ENCODE measurements around the gene DENND6B.

The DENND6B gene

DNA sequence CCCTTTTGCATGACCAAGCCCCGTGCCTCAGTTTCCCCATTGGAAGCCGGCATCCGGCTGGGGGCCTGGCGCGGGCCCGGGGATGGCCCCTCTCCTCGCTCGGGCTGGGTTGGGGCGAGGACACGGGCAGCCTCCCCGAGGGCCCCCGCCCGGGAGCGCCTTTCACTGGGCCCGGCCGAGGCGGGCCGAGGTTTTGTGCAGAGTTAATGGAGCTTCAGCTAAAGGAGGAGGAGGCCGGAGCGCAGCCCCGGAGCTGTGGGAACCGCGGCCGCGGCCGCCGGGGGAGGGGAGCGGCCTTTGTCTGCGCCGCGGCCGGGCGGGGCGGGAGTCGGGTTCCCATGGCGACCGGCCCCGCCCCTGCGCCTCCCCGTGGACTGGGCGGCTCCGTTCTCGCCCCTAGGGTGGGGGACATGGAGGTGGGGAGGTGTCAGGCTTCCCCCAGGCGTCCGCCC is 55.3 kb downstream of the DENND6B start:
- DNase-seq (ENCODE audit: low spot score), result peak; percentile 88

- peak; percentile 90 for DNase-seq (ENCODE audit: low spot score)
These were observed 56.0 kb downstream of the DENND6B start for GRCh38 chr22:50270666-50271394.

- peak; percentile 72 for DNase-seq (ENCODE audit: low spot score)
These were observed 56.7 kb downstream of the DENND6B start, which contains the start of gene MAPK11 for GRCh38 chr22:50269970-50270665. MAPK11 (minus strand) TSS chr22:50270380; CDS start chr22:50270292, 88 bp downstream.

DNA sequence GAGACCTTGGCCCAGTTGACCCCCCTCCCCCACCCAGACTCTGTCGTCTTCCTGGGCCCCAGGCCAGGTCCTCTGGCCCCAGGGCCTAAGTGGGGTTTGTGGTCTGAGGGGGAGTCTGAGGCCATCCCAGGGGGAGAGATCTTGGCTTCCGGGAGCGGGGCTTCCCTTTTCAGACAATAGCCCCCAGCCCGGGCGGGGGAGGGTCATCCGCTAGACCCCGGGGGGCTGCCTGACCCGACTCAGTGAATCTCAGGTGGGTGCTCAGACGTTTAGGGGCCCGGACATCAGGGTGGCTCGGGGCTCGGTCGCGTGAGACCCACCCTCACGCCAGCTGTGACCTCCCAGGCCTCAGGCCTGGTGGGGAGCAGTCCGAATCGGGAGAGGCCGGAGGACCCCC is 57.2 kb downstream of the DENND6B start:
- DNase-seq (ENCODE audit: low spot score), result no peak

GRCh38 chr22:50268655-50269113 is 58.1 kb downstream of the DENND6B start:
- DNase-seq (ENCODE audit: low spot score), result no peak

DNA sequence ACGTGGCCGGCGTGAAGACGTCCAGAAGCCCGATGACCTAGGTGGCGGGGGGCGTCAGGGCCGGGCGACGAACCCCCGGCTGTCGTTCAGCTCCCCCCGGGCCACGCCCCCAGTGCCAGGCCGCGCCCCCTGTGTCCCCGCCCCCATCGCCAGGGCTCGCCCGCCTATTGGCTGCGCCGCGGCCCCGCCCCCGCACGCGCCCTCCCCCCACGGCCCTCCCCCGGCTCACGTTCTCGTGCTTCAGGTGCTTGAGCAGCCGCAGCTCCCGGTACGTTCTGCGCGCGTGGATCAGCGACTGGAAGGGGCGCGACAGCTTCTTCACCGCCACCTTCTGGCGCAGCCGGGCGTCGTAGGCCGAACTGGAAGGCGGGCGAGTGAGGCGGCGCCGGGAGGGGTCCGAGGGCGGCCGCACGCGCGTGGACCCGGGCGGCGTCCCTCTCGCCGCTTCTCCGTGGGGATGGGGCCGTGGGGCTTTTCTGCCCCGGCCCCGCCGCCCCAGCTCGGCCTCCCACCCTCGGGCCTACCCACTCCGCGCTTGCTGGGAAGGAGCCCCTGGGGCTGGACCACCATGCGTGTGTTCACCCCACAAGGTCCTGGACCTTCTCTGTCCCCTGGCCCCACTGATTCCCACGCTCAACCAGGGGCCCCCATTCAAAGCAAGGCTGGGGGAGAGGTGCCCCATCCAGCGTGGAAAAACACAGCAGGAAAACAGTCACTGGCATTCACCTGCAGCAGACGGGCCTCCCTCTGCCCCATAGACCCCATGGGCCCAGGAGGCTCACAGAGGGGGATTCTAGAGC is 59.0 kb downstream of the DENND6B start:
- no peak for DNase-seq (ENCODE audit: low spot score)

DNA sequence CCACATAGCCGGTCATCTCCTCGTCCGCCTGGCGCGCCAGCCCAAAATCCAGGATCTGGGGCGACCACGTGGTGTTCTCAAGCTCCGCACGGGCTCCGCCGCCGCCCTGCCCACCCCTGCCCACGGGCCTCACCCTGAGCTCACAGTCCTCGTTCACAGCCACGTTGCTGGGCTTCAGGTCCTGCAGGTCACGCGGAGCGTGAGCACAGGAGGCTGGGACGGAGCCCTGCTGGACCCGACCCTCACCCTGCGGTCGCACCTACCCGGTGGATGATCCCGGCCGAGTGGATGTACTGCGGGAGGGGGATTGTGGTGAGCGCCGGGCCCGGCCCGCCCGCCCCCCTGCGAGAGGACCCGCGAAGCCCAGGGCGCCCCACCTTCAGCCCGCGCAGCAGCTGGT is 59.8 kb downstream of the DENND6B start:
- no peak for DNase-seq (ENCODE audit: low spot score)

GRCh38 chr22:50264946-50265669 is 61.7 kb downstream of the DENND6B start:
- DNase-seq (ENCODE audit: low spot score), result no peak

DNA sequence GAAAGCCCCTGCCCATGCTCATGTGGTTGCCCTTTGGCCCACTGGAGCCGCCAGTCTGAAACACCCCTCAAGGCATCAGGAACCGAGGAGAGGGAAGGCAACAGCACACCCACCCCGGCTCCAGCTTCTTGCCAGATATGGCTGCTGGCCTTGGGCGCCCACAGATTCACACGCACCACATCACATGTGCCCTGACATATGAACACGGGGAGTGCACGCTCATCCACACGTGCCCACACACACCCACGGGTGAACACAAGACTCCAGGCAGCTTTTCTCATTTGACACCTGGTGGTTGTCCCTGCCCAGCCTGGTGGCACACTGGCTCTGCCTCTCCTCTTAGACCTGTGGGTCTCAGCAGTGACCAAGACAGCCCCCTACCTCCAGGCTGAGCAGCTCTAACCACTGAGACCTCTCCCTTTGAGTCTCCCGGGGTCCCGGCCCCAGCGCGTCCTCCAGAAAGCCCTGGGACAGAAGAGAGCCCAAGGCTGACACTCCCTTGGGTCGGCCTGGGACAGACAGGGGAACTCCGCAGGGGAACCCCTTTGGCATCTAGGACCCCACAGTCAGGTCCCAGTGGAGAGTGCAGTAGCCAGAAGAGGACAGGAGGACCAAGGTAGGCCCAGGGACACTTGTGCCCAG is 62.6 kb downstream of the DENND6B start:
- DNase-seq (ENCODE audit: low spot score), result no peak

DNA sequence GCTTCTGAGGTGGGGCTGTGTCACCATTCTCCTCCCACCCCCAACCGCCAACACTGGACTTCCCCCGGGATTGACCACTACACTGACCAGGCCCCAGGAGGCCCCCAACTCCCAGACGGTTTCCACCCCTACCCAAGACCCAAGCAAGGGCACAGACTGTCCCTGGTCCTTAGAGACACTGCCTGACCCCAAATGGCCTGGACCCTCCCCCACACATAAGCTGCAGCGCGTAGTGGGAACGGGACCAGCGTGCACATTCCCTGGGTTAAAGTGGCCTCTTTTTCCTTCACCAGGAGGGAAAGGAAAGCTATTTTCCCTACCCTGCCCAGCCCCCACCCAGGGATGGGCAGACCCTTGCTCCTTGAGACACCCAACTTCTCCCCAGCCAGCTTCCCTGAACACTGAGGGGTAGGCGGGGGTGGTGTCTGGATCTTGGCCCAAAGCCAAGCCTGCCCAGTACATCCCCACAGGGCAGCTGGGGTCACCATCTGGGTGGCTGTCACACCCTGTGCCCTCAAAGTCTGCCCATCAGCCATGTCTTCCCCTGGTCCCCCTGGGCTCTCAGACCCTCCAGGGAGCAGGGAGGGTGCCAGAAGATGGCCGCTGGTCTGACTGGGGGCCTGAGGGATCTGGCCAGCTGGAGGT is 63.7 kb downstream of the DENND6B start:
- DNase-seq (ENCODE audit: low spot score), result no peak

DNA sequence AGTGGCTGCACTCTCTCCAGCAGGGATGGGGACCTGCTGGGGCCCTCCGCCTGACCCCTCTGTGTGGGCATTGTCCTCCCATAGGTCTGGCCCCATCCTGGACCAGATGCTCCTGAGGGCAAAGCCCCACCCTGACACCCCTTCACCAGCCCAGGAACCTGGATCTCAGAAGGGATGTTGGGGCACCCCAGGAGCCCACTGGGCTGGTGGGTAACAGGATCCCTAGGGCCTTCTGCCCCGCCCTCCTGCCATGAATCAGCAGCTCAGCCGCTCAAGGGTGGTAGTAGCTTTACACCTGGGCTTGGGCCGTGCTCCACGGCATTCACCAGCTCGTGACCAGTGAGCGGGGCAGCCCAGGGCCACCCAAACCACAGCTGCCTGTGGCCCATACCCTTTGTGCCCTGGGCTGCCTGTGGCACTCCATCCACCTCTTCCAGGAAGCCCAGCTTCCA is 64.3 kb downstream of the DENND6B start:
- no peak for DNase-seq (ENCODE audit: low spot score)

DNA sequence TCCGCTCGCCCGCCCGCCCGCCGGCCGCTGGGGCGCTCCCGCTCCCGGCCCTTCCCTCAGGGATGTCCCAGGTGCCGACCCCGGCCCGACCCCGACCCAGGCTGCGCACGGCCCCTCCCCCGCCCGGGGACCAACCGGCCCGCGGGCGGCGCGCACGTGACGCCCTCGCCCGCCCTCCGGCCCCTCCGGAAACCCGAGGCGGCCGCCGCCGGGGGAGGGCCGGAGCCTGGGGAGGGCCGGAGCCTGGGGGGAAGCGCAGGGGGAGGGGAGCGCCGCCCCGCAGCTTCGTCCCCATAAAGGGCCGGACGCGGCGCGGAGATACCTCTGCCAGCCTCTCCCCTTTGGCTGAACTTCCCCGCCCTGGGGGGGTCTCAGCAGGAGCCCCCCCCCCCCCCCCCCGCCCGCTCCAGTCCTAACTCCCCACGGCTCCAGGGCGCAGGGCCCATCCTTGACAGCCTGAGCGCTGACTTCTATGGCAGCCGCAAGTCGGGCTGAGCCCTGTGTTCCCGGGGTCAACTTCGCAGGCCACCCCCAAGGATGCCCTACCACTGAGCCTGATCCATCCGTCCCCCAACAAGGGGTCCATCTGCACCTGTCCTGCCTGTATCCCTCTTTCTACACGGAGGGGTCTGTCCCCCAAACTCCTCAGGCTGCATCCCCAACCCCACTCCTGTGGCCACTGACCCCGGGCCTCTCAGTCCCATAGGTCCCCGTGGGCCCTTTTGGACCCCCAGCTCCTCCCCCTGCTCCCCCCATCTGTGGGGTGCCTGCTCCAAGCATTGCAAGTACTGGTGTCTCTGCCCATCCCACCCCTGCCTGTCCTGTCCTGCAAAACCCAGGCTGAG is 65.0 kb downstream of the DENND6B start, which contains the start of gene MAPK12:
Gene MAPK12 (minus strand): TSS at position 69 of the 845 bp plus-strand sequence. CDS start 174 bp downstream, outside the sequence.
- no peak for DNase-seq (ENCODE audit: low spot score)

DNA sequence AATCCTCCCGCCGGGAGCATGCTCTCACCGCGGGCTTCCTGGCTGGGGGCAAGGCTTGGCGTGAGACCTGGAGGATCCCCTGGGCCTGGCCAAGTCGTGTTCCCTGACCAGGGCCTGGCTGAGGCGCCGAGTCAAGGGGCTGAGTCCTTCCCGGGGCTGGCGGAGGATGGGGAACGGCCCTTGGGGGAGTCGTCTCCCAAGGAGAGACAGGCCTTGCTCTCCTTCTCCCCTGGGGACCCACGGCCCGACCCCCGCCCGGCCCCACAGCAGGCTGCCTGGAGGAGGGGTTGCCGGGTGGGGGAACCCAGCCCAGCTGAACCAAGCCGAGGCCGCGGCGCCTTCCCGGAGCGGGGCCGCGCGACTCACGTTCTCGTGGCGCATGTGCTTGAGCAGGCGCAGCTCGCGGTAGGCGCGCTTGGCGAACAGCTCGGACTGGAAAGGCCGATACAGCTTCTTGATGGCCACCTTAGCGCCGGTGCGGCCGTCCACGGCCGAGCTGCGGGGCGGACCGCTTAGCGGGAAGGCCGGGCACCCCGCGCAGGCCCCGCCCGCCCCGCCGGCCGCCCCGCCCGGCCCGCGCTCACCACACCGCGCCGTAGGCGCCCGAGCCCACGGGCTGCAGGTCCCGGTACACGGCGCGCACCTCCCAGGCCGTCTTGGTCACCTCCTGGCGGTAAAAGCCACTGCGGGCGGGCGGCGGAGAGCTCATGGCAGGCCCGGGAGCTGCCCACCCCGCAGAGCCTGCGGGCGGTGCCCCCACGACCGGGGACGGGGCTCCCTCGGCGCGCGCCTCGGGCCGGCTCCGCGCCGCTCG is 65.8 kb downstream of the DENND6B start:
- DNase-seq (ENCODE audit: low spot score), result no peak

DNA sequence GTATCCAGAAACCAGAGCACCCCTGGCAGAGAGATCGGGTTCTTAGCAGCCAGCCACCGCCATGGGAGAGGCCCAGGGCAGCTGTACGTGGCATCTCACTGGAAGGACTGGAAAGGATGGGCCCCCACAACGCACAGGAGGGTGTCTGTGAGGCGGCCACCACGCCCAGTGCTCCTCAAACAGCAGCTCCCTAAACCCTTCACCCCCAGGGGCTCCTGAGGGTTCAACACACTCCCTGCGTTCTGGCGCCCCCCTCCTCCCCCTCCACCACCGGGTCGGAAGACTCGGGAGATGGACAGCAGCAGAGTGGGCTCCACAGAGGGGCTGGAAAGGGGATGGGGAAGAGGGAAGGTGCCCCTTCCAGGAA is 66.4 kb downstream of the DENND6B start:
- no peak for DNase-seq (ENCODE audit: low spot score)

- no peak for DNase-seq (ENCODE audit: low spot score)
These were observed 67.5 kb downstream of the DENND6B start for GRCh38 chr22:50259302-50259701.
